ENCODE results near the gene PLD3.

DNA sequence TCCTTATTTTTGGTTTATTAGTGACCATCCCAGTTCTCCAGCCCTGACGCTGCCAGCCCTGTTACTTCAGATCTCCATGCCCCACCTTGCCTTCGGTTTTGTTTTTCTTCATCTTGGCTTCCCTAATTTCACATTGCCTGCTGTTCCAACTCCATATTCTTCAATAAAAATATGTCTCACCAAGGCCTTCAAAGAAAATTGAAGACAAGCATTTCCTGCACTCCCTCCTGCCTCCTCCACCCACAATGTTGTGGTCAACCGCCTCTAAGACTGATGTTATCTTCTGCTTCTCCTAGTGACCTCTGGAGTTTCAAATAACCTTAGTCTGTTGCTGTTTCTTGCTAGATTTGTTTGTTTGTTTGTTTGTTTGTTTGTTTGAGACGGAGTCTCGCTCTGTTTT, 14.6 kb downstream of the PLD3 start:
- TF ChIP-seq, protein P1, sequence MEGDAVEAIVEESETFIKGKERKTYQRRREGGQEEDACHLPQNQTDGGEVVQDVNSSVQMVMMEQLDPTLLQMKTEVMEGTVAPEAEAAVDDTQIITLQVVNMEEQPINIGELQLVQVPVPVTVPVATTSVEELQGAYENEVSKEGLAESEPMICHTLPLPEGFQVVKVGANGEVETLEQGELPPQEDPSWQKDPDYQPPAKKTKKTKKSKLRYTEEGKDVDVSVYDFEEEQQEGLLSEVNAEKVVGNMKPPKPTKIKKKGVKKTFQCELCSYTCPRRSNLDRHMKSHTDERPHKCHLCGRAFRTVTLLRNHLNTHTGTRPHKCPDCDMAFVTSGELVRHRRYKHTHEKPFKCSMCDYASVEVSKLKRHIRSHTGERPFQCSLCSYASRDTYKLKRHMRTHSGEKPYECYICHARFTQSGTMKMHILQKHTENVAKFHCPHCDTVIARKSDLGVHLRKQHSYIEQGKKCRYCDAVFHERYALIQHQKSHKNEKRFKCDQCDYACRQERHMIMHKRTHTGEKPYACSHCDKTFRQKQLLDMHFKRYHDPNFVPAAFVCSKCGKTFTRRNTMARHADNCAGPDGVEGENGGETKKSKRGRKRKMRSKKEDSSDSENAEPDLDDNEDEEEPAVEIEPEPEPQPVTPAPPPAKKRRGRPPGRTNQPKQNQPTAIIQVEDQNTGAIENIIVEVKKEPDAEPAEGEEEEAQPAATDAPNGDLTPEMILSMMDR (IDR thresholded peaks at IDR 0.05 in 8 of 11, conservative IDR thresholded peaks at IDR 0.05 in 3 of 11) = no peak
- no peak for TF ChIP-seq POLR2A (IDR thresholded peaks at IDR 0.05)
- TF ChIP-seq POLR2AphosphoS5 (IDR thresholded peaks at IDR 0.05) = no peak

Measured in spleen (tissue), 7 donors.